Suprapubic skin (tissue), 4 donors: ENCODE measurements around the gene LDB2.

Experiments used
- CTCF ChIP-seq, 2 donors: fragments of 200-600 bp in 1 of 2; fragments of 450-650 bp in 1 of 2; sonication (generic) in 1 of 2; IDR thresholded peaks; one replicate each; pipeline ENCODE4 v1.5.1; 2016 to 2019; ENCODE audit warnings: antibody characterized with exemption in 2 of 2, mild to moderate bottlenecking in 1 of 2, moderate library complexity in 1 of 2
- POLR2A ChIP-seq, 2 donors: fragments of 450-650 bp; IDR thresholded peaks; one replicate each; pipeline ENCODE4 v1.6.1; 2017; ENCODE audit warnings: antibody characterized with exemption in 2 of 2, mild to moderate bottlenecking in 2 of 2, moderate library complexity in 2 of 2
- POLR2AphosphoS5 ChIP-seq, 3 donors: sonication (generic); formaldehyde crosslinking; IDR thresholded peaks; one replicate each; pipeline ENCODE4 v1.6.1; 2017; ENCODE audit warnings: antibody characterized with exemption in 3 of 3

- TF ChIP-seq CTCF (IDR thresholded peaks at IDR 0.05) (no peak), POLR2A (IDR thresholded peaks at IDR 0.05) (no peak), POLR2AphosphoS5 (IDR thresholded peaks at IDR 0.05) (no peak)
These were observed 153.3 kb downstream of the LDB2 start for GRCh38 chr4:16745009-16745635.
